ENCODE measurements around the gene LRRC37B.
"Not testable (repeated sequence)": the region's sequence is repeated elsewhere in the genome, so short reads cannot be mapped to it uniquely, and the experiment has no call there.

DNA sequence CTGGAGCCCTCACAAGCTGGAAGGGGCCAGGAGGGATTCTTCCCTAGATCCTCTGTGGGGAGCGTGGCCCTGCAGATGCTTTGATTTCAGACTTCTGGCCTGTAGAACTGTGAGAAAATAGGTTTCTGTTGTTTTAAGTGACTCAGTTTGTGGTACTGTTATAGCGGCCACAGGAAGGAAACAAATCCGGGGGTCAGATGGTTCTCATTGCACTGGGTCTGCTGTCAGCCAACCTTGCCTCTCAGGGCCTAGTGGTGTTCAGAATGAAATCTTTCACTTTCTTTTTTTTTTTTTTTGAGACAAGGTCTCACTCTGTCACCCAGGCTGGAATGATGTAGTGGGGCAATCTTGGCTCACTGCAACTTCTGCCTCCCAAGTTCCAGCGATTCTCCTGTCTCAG, 64.8 kb downstream of the LRRC37B start:
- not testable (repeated sequence) for TF ChIP-seq EP300, CTCF (IDR thresholded peaks at IDR 0.05)

All from ovary (tissue), 3 donors.